ENCODE data around the gene AFG1L. TPM values are rescaled to one million over a fixed set of nuclear protein-coding genes. Genes with fewer than 3 reads are reported as not detected.

Gene AFG1L
- total RNA-seq, 1 experiment from 2014 or later: 4.9 TPM

DNA sequence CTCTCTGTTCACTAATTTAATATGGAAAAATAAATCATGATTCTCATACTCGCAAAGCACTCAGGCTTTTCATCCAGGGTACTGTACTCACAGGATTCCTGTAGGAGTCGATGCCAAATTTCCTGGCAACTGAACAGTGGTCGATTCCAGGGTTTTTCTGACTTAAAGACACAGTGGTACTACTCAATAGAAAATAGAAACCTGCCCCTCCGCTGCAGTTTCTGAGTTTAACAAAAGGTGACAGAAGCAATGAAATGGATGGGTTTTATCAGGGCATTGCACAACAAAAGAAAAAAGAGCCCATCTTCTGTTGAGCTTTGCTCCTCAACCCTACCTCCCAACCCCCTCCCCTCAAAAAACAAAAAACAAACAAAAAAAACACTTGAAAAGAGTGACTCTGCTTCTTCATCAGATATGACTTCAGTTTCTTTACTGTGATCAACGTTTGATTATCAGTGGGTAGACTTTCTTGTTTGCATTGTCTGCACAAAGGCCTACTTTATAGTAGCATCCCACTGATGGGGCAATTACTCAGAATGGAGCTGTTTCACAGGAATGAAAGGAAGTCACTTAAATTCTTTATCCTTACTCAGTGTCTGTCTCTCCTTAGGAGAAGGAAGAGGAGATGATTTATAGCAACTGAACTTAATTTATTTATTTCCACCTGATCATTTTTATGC, 169.7 kb downstream of the AFG1L start:
- H3K9ac ChIP-seq (ENCODE audit: low read length): no peak overlapping the region
- DNase-seq (ENCODE audit: low read depth, low spot score) (no peak), ATAC-seq (no peak)
- no peaks in the 10 kb centered on the region for H3K27me3 ChIP-seq (ENCODE audit: insufficient read depth, low read length)
- no peak overlapping the region for H2AFZ ChIP-seq (ENCODE audit: low read depth, low read length, poor library complexity, severe bottlenecking)
- ChIA-PET CTCF (no interaction called here), RAD21 (ENCODE audit: low non-redundant PET in 1 of 2, low total read pairs in 2 of 2, uncharacterized antibody in 2 of 2, unreplicated experiment in 2 of 2) (interaction anchor here in 1 of 2 experiments (0.7 kb wide), 1 partner anchor 68 kb away, joined by 3 read pairs; no protein-coding TSS in a partner anchor), POLR2A (no interaction called here)
- H3K9me2 ChIP-seq (ENCODE audit: insufficient read depth): no peaks in the 10 kb centered on the region
- H3K4me2 ChIP-seq (ENCODE audit: low read length): no peak overlapping the region
- no peak for TF ChIP-seq EZH2 (IDR thresholded peaks at IDR 0.05)
- TF ChIP-seq, protein P1, sequence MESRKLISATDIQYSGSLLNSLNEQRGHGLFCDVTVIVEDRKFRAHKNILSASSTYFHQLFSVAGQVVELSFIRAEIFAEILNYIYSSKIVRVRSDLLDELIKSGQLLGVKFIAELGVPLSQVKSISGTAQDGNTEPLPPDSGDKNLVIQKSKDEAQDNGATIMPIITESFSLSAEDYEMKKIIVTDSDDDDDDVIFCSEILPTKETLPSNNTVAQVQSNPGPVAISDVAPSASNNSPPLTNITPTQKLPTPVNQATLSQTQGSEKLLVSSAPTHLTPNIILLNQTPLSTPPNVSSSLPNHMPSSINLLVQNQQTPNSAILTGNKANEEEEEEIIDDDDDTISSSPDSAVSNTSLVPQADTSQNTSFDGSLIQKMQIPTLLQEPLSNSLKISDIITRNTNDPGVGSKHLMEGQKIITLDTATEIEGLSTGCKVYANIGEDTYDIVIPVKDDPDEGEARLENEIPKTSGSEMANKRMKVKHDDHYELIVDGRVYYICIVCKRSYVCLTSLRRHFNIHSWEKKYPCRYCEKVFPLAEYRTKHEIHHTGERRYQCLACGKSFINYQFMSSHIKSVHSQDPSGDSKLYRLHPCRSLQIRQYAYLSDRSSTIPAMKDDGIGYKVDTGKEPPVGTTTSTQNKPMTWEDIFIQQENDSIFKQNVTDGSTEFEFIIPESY (IDR thresholded peaks at IDR 0.05; ENCODE audit: extremely low read depth, insufficient replicate concordance, low read length): no peak
- TF ChIP-seq TCF7L2 (IDR thresholded peaks at IDR 0.05; ENCODE audit: borderline replicate concordance, extremely low read depth, insufficient read depth, insufficient read length): no peak
- TF ChIP-seq FOSL1 (IDR thresholded peaks at IDR 0.05; ENCODE audit: low read depth): no peak
- TF ChIP-seq JUND (IDR thresholded peaks at IDR 0.05): no peak
- no peak for TF ChIP-seq EGR1 (IDR thresholded peaks at IDR 0.05; ENCODE audit: low read depth)
- H3K79me2 ChIP-seq (ENCODE audit: insufficient read depth, low read length): no peaks in the 10 kb centered on the region
- no TSS peak for BruUV-seq (replicated peaks)
- no peak overlapping the region for H3K4me3 ChIP-seq (replicated peaks in 1 of 2; ENCODE audit: low read depth in 1 of 2, low read length in 2 of 2)
- intact Hi-C loops (cut with micrococcal nuclease): loop anchor here (1.0 kb wide), 1 partner anchor 10 kb away; no protein-coding TSS in a partner anchor
- peaks cover 6 to 17% of the 10 kb centered on the region in 2 experiments for H3K4me1 ChIP-seq (ENCODE audit: control insufficient read depth in 1 of 2, insufficient read depth in 2 of 2, low read length in 2 of 2)
- H4K20me1 ChIP-seq (ENCODE audit: insufficient read depth): no peaks in the 10 kb centered on the region
- H3K9me3 ChIP-seq (ENCODE audit: control insufficient read depth in 1 of 2, insufficient read depth in 1 of 2, low read depth in 1 of 2, low read length in 2 of 2): no peaks in the 10 kb centered on the region
- H3K27ac ChIP-seq (ENCODE audit: low read depth, low read length): no peak overlapping the region
- no peaks in the 10 kb centered on the region for H3K36me3 ChIP-seq (ENCODE audit: control insufficient read depth in 1 of 2, insufficient read depth in 2 of 2, low read length in 2 of 2)

DNA sequence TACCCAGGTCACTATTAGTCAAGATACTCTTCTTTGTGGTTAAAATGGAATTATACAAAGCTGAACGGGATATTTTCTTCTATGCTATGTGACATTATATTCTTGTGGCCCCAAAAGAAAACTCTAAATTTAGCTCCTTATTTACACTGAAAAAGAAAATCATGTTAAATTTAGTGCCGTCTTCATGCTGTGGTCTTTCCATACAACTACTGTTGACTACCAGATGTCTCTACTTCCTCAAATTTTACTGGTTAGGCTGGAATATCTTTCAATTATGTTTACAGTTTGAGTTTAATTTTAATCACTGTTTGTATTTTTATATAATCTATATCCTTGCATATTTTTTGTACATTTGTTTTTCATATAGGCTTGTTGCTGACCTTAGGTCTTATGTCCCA, 170.2 kb downstream of the AFG1L start:
- no peak overlapping the region for H3K27ac ChIP-seq (ENCODE audit: low read depth, low read length)
- BruUV-seq (replicated peaks): no TSS peak
- DNase-seq (ENCODE audit: low read depth, low spot score): no peak
- no peak overlapping the region for H3K4me2 ChIP-seq (ENCODE audit: low read length)
- no peak overlapping the region for H3K4me3 ChIP-seq (replicated peaks in 1 of 2; ENCODE audit: low read depth in 1 of 2, low read length in 2 of 2)
- H3K9me2 ChIP-seq (ENCODE audit: insufficient read depth): no peaks in the 10 kb centered on the region
- intact Hi-C loops (cut with micrococcal nuclease): no loop called here
- ChIA-PET CTCF (no interaction called here), RAD21 (ENCODE audit: low non-redundant PET in 1 of 2, low total read pairs in 2 of 2, uncharacterized antibody in 2 of 2, unreplicated experiment in 2 of 2) (interaction anchor here in 1 of 2 experiments (0.7 kb wide), 1 partner anchor 67 kb away, joined by 3 read pairs; no protein-coding TSS in a partner anchor), POLR2A (no interaction called here)
- no peaks in the 10 kb centered on the region for H3K36me3 ChIP-seq (ENCODE audit: control insufficient read depth in 1 of 2, insufficient read depth in 2 of 2, low read length in 2 of 2)
- no peak overlapping the region for H3K9ac ChIP-seq (ENCODE audit: low read length)
- peaks cover 6 to 17% of the 10 kb centered on the region in 2 experiments for H3K4me1 ChIP-seq (ENCODE audit: control insufficient read depth in 1 of 2, insufficient read depth in 2 of 2, low read length in 2 of 2)
- no peak for ATAC-seq
- no peaks in the 10 kb centered on the region for H3K79me2 ChIP-seq (ENCODE audit: insufficient read depth, low read length)
- no peaks in the 10 kb centered on the region for H3K27me3 ChIP-seq (ENCODE audit: insufficient read depth, low read length)
- H2AFZ ChIP-seq (ENCODE audit: low read depth, low read length, poor library complexity, severe bottlenecking): no peak overlapping the region
- no peaks in the 10 kb centered on the region for H3K9me3 ChIP-seq (ENCODE audit: control insufficient read depth in 1 of 2, insufficient read depth in 1 of 2, low read depth in 1 of 2, low read length in 2 of 2)
- H4K20me1 ChIP-seq (ENCODE audit: insufficient read depth): no peaks in the 10 kb centered on the region
- no peak for TF ChIP-seq ZFX (IDR thresholded peaks at IDR 0.05)
- TF ChIP-seq, protein P2, sequence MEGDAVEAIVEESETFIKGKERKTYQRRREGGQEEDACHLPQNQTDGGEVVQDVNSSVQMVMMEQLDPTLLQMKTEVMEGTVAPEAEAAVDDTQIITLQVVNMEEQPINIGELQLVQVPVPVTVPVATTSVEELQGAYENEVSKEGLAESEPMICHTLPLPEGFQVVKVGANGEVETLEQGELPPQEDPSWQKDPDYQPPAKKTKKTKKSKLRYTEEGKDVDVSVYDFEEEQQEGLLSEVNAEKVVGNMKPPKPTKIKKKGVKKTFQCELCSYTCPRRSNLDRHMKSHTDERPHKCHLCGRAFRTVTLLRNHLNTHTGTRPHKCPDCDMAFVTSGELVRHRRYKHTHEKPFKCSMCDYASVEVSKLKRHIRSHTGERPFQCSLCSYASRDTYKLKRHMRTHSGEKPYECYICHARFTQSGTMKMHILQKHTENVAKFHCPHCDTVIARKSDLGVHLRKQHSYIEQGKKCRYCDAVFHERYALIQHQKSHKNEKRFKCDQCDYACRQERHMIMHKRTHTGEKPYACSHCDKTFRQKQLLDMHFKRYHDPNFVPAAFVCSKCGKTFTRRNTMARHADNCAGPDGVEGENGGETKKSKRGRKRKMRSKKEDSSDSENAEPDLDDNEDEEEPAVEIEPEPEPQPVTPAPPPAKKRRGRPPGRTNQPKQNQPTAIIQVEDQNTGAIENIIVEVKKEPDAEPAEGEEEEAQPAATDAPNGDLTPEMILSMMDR (IDR thresholded peaks at IDR 0.05 in 2 of 3, conservative IDR thresholded peaks at IDR 0.05 in 1 of 3; ENCODE audit: borderline replicate concordance in 1 of 3, insufficient read depth in 1 of 3, low read depth in 2 of 3, low read length in 2 of 3): no peak
- TF ChIP-seq EZH2phosphoT487 (IDR thresholded peaks at IDR 0.05; ENCODE audit: borderline replicate concordance): no peak
- TF ChIP-seq, protein P1 (IDR thresholded peaks at IDR 0.05; ENCODE audit: extremely low read depth, insufficient replicate concordance, low read length): no peak
- TF ChIP-seq JUND (IDR thresholded peaks at IDR 0.05): no peak

Data from HCT116 (cell line).